NCI-H526 treated with DMSO at 0.1 percent for 48 hours (cell line): ENCODE measurements around the gene HSPA1B.
A peak's percentile ranks its signal among the peaks of the same experiment; 100 is the strongest.
"Not testable (repeated sequence)": the region's sequence is repeated elsewhere in the genome, so short reads cannot be mapped to it uniquely, and the experiment has no call there.

ENCODE experiments used
- DNase-seq: peaks from one replicate; lab custom pipeline; 2025; lab: John Stamatoyannopoulos, UW

Gene HSPA1B

GRCh38 chr6:31859923-31860322, 32.4 kb downstream of the HSPA1B start:
- DNase-seq: no peak

- DNase-seq: no peak
Measured at GRCh38 chr6:31860349-31860748, 32.8 kb downstream of the HSPA1B start.

GRCh38 chr6:31861150-31861549, 33.6 kb downstream of the HSPA1B start:
- no peak for DNase-seq

- DNase-seq: no peak
Measured at GRCh38 chr6:31861919-31862343, 34.4 kb downstream of the HSPA1B start.

- DNase-seq: peak; percentile 99
Measured at GRCh38 chr6:31862344-31863235, 35.1 kb downstream of the HSPA1B start, which contains the start of gene NEU1. NEU1 (minus strand) TSS chr6:31862821; CDS start chr6:31862776, 45 bp downstream.

- not testable (repeated sequence) for DNase-seq
Measured at GRCh38 chr6:31864123-31864562, 36.6 kb downstream of the HSPA1B start.

- DNase-seq: no peak
Measured at GRCh38 chr6:31864818-31865204, 37.3 kb downstream of the HSPA1B start.

- no peak for DNase-seq
Measured at GRCh38 chr6:31865205-31866118, 37.9 kb downstream of the HSPA1B start.

- not testable (repeated sequence) for DNase-seq
Measured at GRCh38 chr6:31868658-31868971, 41.1 kb downstream of the HSPA1B start.

- no peak for DNase-seq
Measured at GRCh38 chr6:31869343-31869742, 41.8 kb downstream of the HSPA1B start.

GRCh38 chr6:31870385-31870921, 42.9 kb downstream of the HSPA1B start:
- DNase-seq: no peak

GRCh38 chr6:31871046-31871659, 43.6 kb downstream of the HSPA1B start:
- no peak for DNase-seq

GRCh38 chr6:31874084-31874670, 46.6 kb downstream of the HSPA1B start:
- no peak for DNase-seq

GRCh38 chr6:31874836-31875572, 47.5 kb downstream of the HSPA1B start:
- no peak for DNase-seq

- no peak for DNase-seq
Measured at GRCh38 chr6:31875877-31876276, 48.3 kb downstream of the HSPA1B start.

GRCh38 chr6:31876357-31876756, 48.8 kb downstream of the HSPA1B start:
- no peak for DNase-seq

- no peak for DNase-seq
Measured at GRCh38 chr6:31877125-31877650, 49.6 kb downstream of the HSPA1B start.

- DNase-seq: no peak
Measured at GRCh38 chr6:31877651-31878161, 50.2 kb downstream of the HSPA1B start.

GRCh38 chr6:31878222-31878621, 50.7 kb downstream of the HSPA1B start:
- no peak for DNase-seq

GRCh38 chr6:31878726-31879125, 51.2 kb downstream of the HSPA1B start, which contains the start of gene SLC44A4:
SLC44A4 (minus strand) TSS chr6:31878997; CDS start chr6:31878980, 17 bp downstream.
- DNase-seq: no peak
